ENCODE results near the gene GPAM. TPM values are rescaled to one million over a fixed set of nuclear protein-coding genes. Genes with fewer than 3 reads are reported as not detected.

GPAM gene
- total RNA-seq, 1 experiment from 2014 or later, result 16.0 TPM

DNA sequence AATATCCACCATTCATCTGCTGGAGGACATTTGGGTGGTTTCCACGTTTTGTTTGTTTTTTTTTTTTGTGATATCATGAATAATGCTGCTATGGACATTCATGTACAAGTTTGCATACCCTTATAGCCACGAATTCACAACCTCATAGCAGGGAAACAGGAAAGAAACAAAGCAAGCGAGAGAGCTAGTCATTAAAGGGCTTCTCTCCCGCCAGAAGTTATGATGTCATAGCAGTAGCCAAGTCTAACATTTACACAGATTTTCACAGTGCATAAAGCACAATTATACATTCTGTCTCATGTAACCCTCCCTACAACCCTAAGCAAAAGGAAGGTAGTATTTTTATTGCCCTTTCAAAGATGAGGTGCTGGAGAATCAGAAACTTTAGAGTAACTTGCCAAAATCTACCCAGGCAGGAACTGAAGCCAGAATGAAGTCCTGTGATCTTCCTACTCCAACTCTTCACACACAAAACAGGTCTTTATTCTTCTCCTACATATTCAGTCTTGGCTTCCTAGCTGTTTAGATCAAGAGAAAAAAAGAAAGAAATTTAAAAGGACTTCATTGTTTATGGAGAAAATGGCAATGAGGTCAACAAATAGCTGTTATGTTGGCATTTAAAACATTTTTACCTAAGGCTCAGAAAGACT is 33.9 kb upstream of the GPAM start:
- H2BK120ac ChIP-seq (ENCODE audit: low read depth, low read length, poor library complexity, severe bottlenecking), result no peak overlapping the region
- Mint-ChIP-seq H3K27me3 (ENCODE audit: low read depth) (no peaks in the 10 kb centered on the region; the same call in 1 of the 2 replicates), H3K9me3 (peaks cover 3 to 10% of the 10 kb centered on the region in 2 experiments; a peak in 4 of 5 replicates), H3K36me3 (ENCODE audit: insufficient read depth in 1 of 3, low read depth in 3 of 3) (no peaks in the 10 kb centered on the region; a peak in 1 of 7 replicates), H3K27ac (no peak overlapping the region), H3K4me1 (peaks cover 4 to 13% of the 10 kb centered on the region in 2 experiments; a peak in 3 of 4 replicates), H3K4me3 (no peak overlapping the region)
- H4K91ac ChIP-seq (ENCODE audit: insufficient read length, low read depth, low read length), result no peak overlapping the region
- no peaks in the 10 kb centered on the region for H3K23me2 ChIP-seq (ENCODE audit: insufficient read length, low read depth, low read length, poor library complexity, severe bottlenecking)
- no peaks in the 10 kb centered on the region for H3K79me1 ChIP-seq (ENCODE audit: insufficient read depth, low read depth, low read length, poor library complexity, severe bottlenecking)
- H3K79me2 ChIP-seq (ENCODE audit: insufficient read depth, low read length), result no peaks in the 10 kb centered on the region
- no CpG with 5 or more reads among the region's 4 CpGs for WGBS (ENCODE audit: extremely low coverage, insufficient read length, low lambda C conversion rate)
- H3K14ac ChIP-seq (ENCODE audit: insufficient read depth, low read length), result no peak overlapping the region
- no peak overlapping the region for H3K4ac ChIP-seq (ENCODE audit: low read depth, low read length)
- no peaks in the 10 kb centered on the region for H3K4me1 ChIP-seq (ENCODE audit: insufficient read depth, low read length)
- no peak overlapping the region for H2AK5ac ChIP-seq (ENCODE audit: insufficient read length, low read length)
- H3K27me3 ChIP-seq (ENCODE audit: insufficient read depth, low read length), result no peaks in the 10 kb centered on the region
- H4K8ac ChIP-seq (replicated peaks; ENCODE audit: insufficient read length, low read depth, low read length), result no peak overlapping the region
- no peak overlapping the region for H3K56ac ChIP-seq (ENCODE audit: insufficient read length, low read depth, low read length)
- H3K4me2 ChIP-seq (ENCODE audit: insufficient read depth, insufficient read length, low read length), result no peak overlapping the region
- H3K9ac ChIP-seq (ENCODE audit: extremely low read depth, insufficient read length, low read length), result no peak overlapping the region
- no peak overlapping the region for H3T11ph ChIP-seq (ENCODE audit: low read length)
- no peak overlapping the region for H2AFZ ChIP-seq (ENCODE audit: low read length)
- TF ChIP-seq, protein P1, sequence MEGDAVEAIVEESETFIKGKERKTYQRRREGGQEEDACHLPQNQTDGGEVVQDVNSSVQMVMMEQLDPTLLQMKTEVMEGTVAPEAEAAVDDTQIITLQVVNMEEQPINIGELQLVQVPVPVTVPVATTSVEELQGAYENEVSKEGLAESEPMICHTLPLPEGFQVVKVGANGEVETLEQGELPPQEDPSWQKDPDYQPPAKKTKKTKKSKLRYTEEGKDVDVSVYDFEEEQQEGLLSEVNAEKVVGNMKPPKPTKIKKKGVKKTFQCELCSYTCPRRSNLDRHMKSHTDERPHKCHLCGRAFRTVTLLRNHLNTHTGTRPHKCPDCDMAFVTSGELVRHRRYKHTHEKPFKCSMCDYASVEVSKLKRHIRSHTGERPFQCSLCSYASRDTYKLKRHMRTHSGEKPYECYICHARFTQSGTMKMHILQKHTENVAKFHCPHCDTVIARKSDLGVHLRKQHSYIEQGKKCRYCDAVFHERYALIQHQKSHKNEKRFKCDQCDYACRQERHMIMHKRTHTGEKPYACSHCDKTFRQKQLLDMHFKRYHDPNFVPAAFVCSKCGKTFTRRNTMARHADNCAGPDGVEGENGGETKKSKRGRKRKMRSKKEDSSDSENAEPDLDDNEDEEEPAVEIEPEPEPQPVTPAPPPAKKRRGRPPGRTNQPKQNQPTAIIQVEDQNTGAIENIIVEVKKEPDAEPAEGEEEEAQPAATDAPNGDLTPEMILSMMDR (conservative IDR thresholded peaks at IDR 0.05), result no peak
- H2BK20ac ChIP-seq (ENCODE audit: low read depth, low read length, poor library complexity, severe bottlenecking), result no peak overlapping the region
- DNase-seq, result no peak
- H3K9me3 ChIP-seq (ENCODE audit: control insufficient read depth, low read depth, low read length), result no peaks in the 10 kb centered on the region
- H3K18ac ChIP-seq (ENCODE audit: insufficient read length, low read depth, low read length), result no peak overlapping the region
- H2BK5ac ChIP-seq (ENCODE audit: insufficient read length, low read length), result no peak overlapping the region
- no peak overlapping the region for H4K5ac ChIP-seq (ENCODE audit: insufficient read length, low read depth, low read length)
- no peak overlapping the region for H3K23ac ChIP-seq (ENCODE audit: insufficient read length, low read depth, low read length)
- no peak overlapping the region for H3K27ac ChIP-seq (ENCODE audit: insufficient read length, low read depth, low read length)
- H4K20me1 ChIP-seq (ENCODE audit: control insufficient read depth, insufficient read depth, insufficient read length), result no peaks in the 10 kb centered on the region
- no peak overlapping the region for H2BK12ac ChIP-seq (ENCODE audit: insufficient read length, low read depth, low read length)
- H2BK15ac ChIP-seq (ENCODE audit: low read depth, low read length), result no peak overlapping the region

All from H9 (cell line).